Mesothelial cell of epicardium (in vitro differentiated cells): ENCODE data around the gene ERMP1. TPM values are rescaled to one million over a fixed set of nuclear protein-coding genes. Genes with fewer than 3 reads are reported as not detected.
"Not testable (repeated sequence)": the region's sequence is repeated elsewhere in the genome, so short reads cannot be mapped to it uniquely, and the experiment has no call there.

ENCODE experiments used
- DNase-seq, 2 experiments: peaks; one replicate each; pipeline ENCODE4 v3.0.0; 2021; ENCODE audit warnings: low spot score in 2 of 2; ENCODE audit not compliant: unreplicated experiment in 2 of 2
- H3K27ac Mint-ChIP-seq: 2 replicates; pipeline ENCODE4 v1.8.0; 2021; ENCODE audit warnings: mixed read lengths
- H3K27me3 Mint-ChIP-seq: 2 replicates; pipeline ENCODE4 v1.8.0; 2021; ENCODE audit warnings: low read depth, mixed read lengths
- H3K36me3 Mint-ChIP-seq: 2 replicates; pipeline ENCODE4 v1.8.0; 2021; ENCODE audit warnings: mixed read lengths
- H3K4me1 Mint-ChIP-seq: 2 replicates; pipeline ENCODE4 v1.8.0; 2021; ENCODE audit warnings: mixed read lengths
- H3K4me3 Mint-ChIP-seq: 2 replicates; pipeline ENCODE4 v1.8.0; 2021; ENCODE audit warnings: mild to moderate bottlenecking, moderate library complexity, mixed read lengths
- H3K9me3 Mint-ChIP-seq: 2 replicates; pipeline ENCODE4 v1.8.0; 2021; ENCODE audit warnings: mixed read lengths
- total RNA-seq: library from RNA; stranded (reverse); gene quantifications from 3 replicates; pipeline ENCODE4 v1.2.1, GENCODE V29; 2021
- TF ChIP-seq, protein P1 (sequence below): fragments of 200-600 bp; sonication (generic); IDR thresholded peaks from one replicate; pipeline ENCODE4 v1.5.0; 2021; ENCODE audit warnings: antibody characterized with exemption; ENCODE audit not compliant: unreplicated experiment

ERMP1 gene
- total RNA-seq, 1 donor from 2014 or later = 25.2 TPM

DNA sequence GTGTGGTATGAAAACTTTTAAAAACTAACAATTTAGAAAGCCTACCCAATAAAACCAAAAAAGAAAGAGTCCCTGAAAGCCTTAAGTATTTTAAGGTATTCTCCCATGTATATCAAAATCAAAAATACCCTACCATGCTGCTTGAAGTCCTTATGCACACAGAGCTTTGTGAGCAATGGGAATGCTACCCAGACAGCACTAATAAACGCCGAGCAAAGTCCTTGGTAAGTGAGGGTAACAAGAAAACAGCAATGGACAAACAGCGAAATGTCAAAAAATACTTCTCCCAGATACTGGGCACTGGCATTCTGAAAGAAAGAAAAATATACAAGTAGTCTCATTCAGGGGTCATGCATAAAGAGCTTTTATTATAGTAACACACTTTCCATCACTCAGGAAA, 27.4 kb downstream of the ERMP1 start:
- Mint-ChIP-seq H3K27ac (no peak overlapping the region), H3K9me3 (no peaks in the 10 kb centered on the region), H3K27me3 (no peaks in the 10 kb centered on the region), H3K4me3 (no peak overlapping the region), H3K36me3 (peaks cover 15% of the 10 kb centered on the region), H3K4me1 (peaks cover 12% of the 10 kb centered on the region)
- no peak for DNase-seq
- TF ChIP-seq, protein P1, sequence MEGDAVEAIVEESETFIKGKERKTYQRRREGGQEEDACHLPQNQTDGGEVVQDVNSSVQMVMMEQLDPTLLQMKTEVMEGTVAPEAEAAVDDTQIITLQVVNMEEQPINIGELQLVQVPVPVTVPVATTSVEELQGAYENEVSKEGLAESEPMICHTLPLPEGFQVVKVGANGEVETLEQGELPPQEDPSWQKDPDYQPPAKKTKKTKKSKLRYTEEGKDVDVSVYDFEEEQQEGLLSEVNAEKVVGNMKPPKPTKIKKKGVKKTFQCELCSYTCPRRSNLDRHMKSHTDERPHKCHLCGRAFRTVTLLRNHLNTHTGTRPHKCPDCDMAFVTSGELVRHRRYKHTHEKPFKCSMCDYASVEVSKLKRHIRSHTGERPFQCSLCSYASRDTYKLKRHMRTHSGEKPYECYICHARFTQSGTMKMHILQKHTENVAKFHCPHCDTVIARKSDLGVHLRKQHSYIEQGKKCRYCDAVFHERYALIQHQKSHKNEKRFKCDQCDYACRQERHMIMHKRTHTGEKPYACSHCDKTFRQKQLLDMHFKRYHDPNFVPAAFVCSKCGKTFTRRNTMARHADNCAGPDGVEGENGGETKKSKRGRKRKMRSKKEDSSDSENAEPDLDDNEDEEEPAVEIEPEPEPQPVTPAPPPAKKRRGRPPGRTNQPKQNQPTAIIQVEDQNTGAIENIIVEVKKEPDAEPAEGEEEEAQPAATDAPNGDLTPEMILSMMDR = no peak

DNA sequence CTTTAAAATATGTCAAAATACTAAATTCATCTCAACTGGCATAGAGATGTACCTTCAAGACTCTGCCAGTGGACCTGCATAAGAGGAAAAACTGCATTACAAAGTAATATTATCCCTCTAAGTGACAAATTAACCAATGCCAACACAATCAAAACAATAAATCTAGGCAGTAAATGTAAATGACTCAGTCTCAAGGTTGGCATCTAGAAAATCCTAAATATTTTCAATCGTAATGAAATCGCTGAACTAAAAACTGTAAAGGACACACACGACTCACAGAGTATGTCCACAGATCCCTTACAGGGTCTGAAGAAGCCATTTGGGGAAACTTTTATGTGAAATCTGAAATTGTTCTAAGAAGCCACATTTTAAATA, 31.2 kb downstream of the ERMP1 start:
- Mint-ChIP-seq H3K27ac (no peak overlapping the region), H3K36me3 (peaks cover 5% of the 10 kb centered on the region), H3K4me3 (no peak overlapping the region), H3K9me3 (no peaks in the 10 kb centered on the region), H3K4me1 (peaks cover 18% of the 10 kb centered on the region), H3K27me3 (no peaks in the 10 kb centered on the region)
- DNase-seq = no peak
- TF ChIP-seq, protein P1 = no peak

DNA sequence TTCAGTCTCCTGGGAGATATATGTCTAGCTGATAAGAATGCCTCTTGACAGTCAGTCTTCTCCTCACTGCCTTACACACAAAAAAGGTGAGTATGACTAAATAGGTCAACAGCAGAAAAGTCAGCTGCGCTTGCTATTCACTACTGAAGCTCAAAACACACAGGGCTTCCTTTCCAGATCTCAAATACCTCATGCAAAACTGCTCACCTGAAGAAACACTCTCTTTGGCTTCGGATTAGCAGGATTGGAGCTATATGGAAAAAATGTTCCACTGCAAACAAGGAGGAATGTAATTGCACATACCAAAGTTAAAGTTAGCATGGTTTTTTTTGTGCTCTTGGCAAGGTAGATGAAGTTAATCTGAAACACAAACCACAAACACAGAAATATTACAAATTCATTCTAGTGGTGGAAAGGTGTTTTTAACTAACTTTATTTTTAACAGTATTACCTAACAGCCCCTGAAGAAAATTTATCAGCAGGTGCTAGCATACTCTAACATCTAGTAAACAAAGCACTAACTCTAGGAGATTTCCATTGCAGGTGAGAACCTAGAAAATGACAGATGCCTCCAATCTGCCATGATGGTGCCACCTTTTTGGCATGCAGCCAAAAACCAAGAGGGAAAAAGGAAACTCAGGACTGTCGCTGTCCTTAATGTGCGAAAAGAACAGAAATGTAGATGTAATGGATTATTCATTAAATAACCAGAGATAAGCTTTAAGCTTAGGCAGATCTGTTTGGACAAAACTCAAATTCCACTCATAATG, 31.8 kb downstream of the ERMP1 start:
- H3K27ac Mint-ChIP-seq = peak overlapping the region; percentile 78
- no peaks in the 10 kb centered on the region for H3K27me3 Mint-ChIP-seq
- no peak overlapping the region for H3K4me3 Mint-ChIP-seq
- H3K36me3 Mint-ChIP-seq = peaks cover 11% of the 10 kb centered on the region
- DNase-seq = no peak
- TF ChIP-seq, protein P1 = no peak
- H3K9me3 Mint-ChIP-seq = no peaks in the 10 kb centered on the region
- peaks cover 18% of the 10 kb centered on the region for H3K4me1 Mint-ChIP-seq

DNA sequence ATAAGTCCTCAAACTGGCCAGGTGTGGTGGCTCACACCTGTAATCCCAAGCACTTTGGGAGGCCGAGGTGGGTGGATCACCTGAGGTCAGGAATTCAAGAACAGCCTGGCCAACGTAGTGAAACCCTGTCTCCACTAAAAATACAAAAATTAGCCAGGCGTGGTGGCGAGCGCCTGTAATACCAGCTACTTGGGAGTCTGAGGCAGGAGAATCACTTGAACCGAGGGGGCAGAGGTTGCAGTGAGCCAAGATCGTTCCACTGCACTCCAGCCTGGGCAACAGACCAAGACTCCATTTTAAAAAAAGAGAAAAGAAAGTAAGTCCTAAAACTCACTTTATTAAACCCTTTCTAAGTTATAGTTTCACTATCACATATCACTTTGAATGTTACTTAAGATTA, 32.5 kb downstream of the ERMP1 start:
- not testable (repeated sequence) for H3K27ac Mint-ChIP-seq, H3K4me3 Mint-ChIP-seq, H3K27me3 Mint-ChIP-seq, DNase-seq, H3K9me3 Mint-ChIP-seq
- H3K4me1 Mint-ChIP-seq = peaks cover 18% of the 10 kb centered on the region
- peaks cover 13% of the 10 kb centered on the region for H3K36me3 Mint-ChIP-seq

DNA sequence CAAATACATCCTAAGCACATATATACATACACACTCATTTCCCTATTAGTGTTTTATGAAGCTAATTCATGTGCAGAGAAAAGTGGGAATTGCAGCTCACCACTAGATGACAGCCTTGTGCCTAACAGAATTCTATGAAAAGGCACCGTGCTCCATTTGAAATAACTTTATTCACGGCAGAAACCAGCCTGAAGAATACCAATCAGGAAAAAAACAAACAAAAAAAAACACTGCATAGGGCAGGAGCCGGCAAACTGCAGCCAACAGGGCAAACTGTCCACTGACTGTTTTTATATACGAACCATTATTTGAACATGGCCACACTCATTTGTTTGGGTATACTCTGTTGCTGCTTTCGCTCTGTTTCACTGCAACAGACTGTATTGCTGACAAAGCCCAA, 33.6 kb downstream of the ERMP1 start:
- no peaks in the 10 kb centered on the region for H3K9me3 Mint-ChIP-seq
- peak overlapping the region; percentile 38 for H3K4me3 Mint-ChIP-seq
- DNase-seq = no peak

DNA sequence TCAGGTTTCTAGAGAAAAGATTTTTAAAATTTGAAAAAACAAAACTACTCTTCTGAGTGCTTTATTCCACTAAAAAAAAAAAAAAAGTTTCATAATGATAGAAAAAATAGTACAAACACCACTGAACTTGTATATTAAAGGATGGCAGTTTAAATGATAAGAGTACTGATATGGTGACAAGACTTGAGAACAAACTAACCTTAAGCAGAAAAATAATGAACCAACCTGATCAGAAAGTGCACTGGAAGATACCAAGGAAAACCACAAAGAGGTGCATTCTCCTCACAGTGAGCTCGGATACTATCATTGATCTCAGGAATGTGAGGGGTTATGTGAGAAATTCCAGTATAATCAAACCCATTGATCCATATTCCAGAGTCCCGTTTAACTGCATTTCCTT, 34.3 kb downstream of the ERMP1 start:
- no peak overlapping the region for H3K27ac Mint-ChIP-seq

More for the DNA sequence above, 33.6 kb downstream of the ERMP1 start:
- Mint-ChIP-seq H3K4me1 (peaks cover 18% of the 10 kb centered on the region), H3K27ac (no peak overlapping the region), H3K36me3 (peaks cover 15% of the 10 kb centered on the region), H3K27me3 (no peaks in the 10 kb centered on the region)
- TF ChIP-seq, protein P1 = no peak

More for the DNA sequence above, 34.3 kb downstream of the ERMP1 start:
- TF ChIP-seq, protein P1 = no peak
- H3K27me3 Mint-ChIP-seq = no peaks in the 10 kb centered on the region
- H3K9me3 Mint-ChIP-seq = no peaks in the 10 kb centered on the region
- peaks cover 15% of the 10 kb centered on the region for H3K36me3 Mint-ChIP-seq
- H3K4me3 Mint-ChIP-seq = no peak overlapping the region
- no peak for DNase-seq
- H3K4me1 Mint-ChIP-seq = peaks cover 18% of the 10 kb centered on the region
